SK-N-MC (cell line): ENCODE data around the gene UBL4B.

Experiments used
- EZH2 ChIP-seq: fragments of 200-600 bp; sonication (generic); IDR thresholded peaks from one replicate; pipeline ENCODE4 v1.6.1; 2017; ENCODE audit warnings: antibody characterized with exemption
- POLR2AphosphoS5 ChIP-seq: IDR thresholded peaks from 2 replicates; pipeline ENCODE4 v1.6.1; 2012; ENCODE audit warnings: mild to moderate bottlenecking, low read depth, low read length, borderline replicate concordance

- TF ChIP-seq EZH2, result no peak
- TF ChIP-seq POLR2AphosphoS5, result no peak
These were observed 17.9 kb downstream of the UBL4B start for GRCh38 chr1:110130113-110130591.
